ENCODE data around the gene CCDC47. TPM values are rescaled to one million over a fixed set of nuclear protein-coding genes. Genes with fewer than 3 reads are reported as not detected.

The CCDC47 gene
- total and polyA plus RNA-seq, 2 of the 13 experiments (the other 11 are each of a cell fraction or from before 2014, with no cell fraction given): 59.3 to 99.5 TPM

DNA sequence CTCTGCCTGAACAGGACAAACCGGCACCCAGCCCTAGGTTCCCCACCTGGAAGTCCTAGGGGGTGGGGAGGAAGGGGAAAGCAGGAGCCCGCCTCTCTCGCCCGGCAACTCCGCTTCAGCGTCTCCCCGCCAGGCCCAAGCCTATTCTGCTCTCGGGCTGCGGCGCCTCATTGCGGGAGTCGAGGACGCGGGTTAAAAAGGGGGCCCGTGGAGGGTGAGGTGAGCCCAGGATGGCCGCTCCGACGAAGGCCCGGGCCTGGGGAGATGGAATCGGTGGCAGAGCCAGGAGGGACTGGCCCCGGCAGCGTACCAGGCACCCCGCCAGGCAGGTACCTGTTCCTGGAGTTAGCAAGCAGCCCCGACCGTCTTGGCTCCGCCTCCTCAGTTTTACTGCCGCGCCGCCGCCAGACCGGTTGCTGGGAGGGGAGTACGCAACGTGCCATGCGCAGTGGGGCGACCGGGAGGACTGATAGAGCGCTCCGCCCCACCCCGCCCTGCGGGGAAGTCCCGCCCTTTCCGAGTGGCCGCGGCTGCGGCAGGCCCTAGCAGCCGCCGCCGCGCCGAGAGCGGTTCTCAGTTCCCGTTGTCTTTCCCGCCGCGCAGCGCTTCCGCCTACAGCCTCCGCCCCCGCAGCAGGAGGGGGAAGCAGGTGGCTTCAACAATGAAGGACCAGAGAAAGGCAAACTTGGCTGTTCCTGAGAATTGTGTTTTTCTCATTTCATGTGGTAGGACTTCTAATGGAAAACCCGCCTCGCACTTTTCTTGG lies 31.8 kb downstream of the CCDC47 start, which contains the start of gene STRADA (continued):
- TF ChIP-seq ZNF484 (CRISPR knock-in tag; IDR thresholded peaks at IDR 0.05; ENCODE audit: borderline replicate concordance, low read depth) (no peak), ELF1 (CRISPR knock-in tag; IDR thresholded peaks at IDR 0.05) (peak; percentile 94), PBX3 (CRISPR knock-in tag; IDR thresholded peaks at IDR 0.05; ENCODE audit: borderline replicate concordance) (peak; percentile 26; the same call in 1 of the 2 replicates), ZUFSP (CRISPR knock-in tag; IDR thresholded peaks at IDR 0.05; ENCODE audit: borderline replicate concordance) (no peak), U2AF2 (IDR thresholded peaks at IDR 0.05; ENCODE audit: low read depth, low read length) (no peak), KAT2B (IDR thresholded peaks at IDR 0.05; ENCODE audit: borderline replicate concordance, low read depth, low read length) (no peak), PAWR (CRISPR knock-in tag; IDR thresholded peaks at IDR 0.05; ENCODE audit: borderline replicate concordance) (no peak), ZFY (CRISPR knock-in tag; IDR thresholded peaks at IDR 0.05) (peak; percentile 96), DR1 (CRISPR knock-in tag; IDR thresholded peaks at IDR 0.05) (peak; percentile 92), SYNCRIP (IDR thresholded peaks at IDR 0.05; ENCODE audit: insufficient read depth, low read depth, low read length) (no peak), NFE2L2 (IDR thresholded peaks at IDR 0.05; ENCODE audit: low read length) (no peak), SCMH1 (CRISPR knock-in tag; IDR thresholded peaks at IDR 0.05; ENCODE audit: borderline replicate concordance) (no peak), ZNF20 (CRISPR knock-in tag; IDR thresholded peaks at IDR 0.05) (peak; percentile 96; the same call in 1 of the 2 replicates), MTF1 (CRISPR knock-in tag; IDR thresholded peaks at IDR 0.05) (no peak; the same call in 1 of the 2 replicates)
- TF ChIP-seq, protein P1, sequence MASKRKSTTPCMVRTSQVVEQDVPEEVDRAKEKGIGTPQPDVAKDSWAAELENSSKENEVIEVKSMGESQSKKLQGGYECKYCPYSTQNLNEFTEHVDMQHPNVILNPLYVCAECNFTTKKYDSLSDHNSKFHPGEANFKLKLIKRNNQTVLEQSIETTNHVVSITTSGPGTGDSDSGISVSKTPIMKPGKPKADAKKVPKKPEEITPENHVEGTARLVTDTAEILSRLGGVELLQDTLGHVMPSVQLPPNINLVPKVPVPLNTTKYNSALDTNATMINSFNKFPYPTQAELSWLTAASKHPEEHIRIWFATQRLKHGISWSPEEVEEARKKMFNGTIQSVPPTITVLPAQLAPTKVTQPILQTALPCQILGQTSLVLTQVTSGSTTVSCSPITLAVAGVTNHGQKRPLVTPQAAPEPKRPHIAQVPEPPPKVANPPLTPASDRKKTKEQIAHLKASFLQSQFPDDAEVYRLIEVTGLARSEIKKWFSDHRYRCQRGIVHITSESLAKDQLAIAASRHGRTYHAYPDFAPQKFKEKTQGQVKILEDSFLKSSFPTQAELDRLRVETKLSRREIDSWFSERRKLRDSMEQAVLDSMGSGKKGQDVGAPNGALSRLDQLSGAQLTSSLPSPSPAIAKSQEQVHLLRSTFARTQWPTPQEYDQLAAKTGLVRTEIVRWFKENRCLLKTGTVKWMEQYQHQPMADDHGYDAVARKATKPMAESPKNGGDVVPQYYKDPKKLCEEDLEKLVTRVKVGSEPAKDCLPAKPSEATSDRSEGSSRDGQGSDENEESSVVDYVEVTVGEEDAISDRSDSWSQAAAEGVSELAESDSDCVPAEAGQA (IDR thresholded peaks at IDR 0.05; ENCODE audit: low read depth): no peak
- TF ChIP-seq, protein P1 (CRISPR knock-in tag; IDR thresholded peaks at IDR 0.05; ENCODE audit: borderline replicate concordance): 0 out of 2 replicates have a peak, but pooled peaks have one; percentile 52
- TF ChIP-seq, protein P2, sequence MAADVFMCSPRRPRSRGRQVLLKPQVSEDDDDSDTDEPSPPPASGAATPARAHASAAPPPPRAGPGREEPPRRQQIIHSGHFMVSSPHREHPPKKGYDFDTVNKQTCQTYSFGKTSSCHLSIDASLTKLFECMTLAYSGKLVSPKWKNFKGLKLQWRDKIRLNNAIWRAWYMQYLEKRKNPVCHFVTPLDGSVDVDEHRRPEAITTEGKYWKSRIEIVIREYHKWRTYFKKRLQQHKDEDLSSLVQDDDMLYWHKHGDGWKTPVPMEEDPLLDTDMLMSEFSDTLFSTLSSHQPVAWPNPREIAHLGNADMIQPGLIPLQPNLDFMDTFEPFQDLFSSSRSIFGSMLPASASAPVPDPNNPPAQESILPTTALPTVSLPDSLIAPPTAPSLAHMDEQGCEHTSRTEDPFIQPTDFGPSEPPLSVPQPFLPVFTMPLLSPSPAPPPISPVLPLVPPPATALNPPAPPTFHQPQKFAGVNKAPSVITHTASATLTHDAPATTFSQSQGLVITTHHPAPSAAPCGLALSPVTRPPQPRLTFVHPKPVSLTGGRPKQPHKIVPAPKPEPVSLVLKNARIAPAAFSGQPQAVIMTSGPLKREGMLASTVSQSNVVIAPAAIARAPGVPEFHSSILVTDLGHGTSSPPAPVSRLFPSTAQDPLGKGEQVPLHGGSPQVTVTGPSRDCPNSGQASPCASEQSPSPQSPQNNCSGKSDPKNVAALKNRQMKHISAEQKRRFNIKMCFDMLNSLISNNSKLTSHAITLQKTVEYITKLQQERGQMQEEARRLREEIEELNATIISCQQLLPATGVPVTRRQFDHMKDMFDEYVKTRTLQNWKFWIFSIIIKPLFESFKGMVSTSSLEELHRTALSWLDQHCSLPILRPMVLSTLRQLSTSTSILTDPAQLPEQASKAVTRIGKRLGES (CRISPR knock-in tag; IDR thresholded peaks at IDR 0.05; ENCODE audit: borderline replicate concordance): no peak
